GM13976 (cell line): ENCODE measurements around the gene HSPA1L.
"Not testable (repeated sequence)": the region's sequence is repeated elsewhere in the genome, so short reads cannot be mapped to it uniquely, and the experiment has no call there.

Source experiments
- DNase-seq: peaks from one replicate; pipeline ENCODE4 v3.0.0; 2012; ENCODE audit warnings: low spot score
- CTCF ChIP-seq: IDR thresholded peaks from 2 replicates; pipeline ENCODE4 v1.5.1; 2012; ENCODE audit warnings: borderline replicate concordance, mild to moderate bottlenecking; ENCODE audit not compliant: insufficient read depth; ENCODE audit errors: extremely low read depth, missing control alignments, control extremely low read depth
- in situ Hi-C: fragments of 300-500 bp; cut with MboI; formaldehyde crosslinking; loops from one replicate; pipeline ENCODE4 v1.12.0; 2022; ENCODE audit warnings: low sequenced_read_pairs, mixed read lengths, inconsistent platforms; ENCODE audit not compliant: unreplicated experiment

The HSPA1L gene

GRCh38 chr6:31815025-31815838 lies at the start of gene HSPA1L, which contains the start of gene HSPA1A:
Gene HSPA1L (minus strand): TSS chr6:31815283. CDS start chr6:31811972, 3,311 bp downstream.
Gene HSPA1A (plus strand): TSS chr6:31815543. CDS start chr6:31815757, 214 bp downstream.
- TF ChIP-seq CTCF = no peak
- DNase-seq = peak; percentile 88
- in situ Hi-C loops = no loop called here

- no peak for DNase-seq
- in situ Hi-C loops = no loop called here
- no peak for TF ChIP-seq CTCF
Observed at GRCh38 chr6:31864818-31865204, 49.7 kb upstream of the HSPA1L start.

GRCh38 chr6:31864123-31864562 lies 49.1 kb upstream of the HSPA1L start:
- DNase-seq, in situ Hi-C loops: not testable (repeated sequence)

GRCh38 chr6:31862344-31863235 lies 47.5 kb upstream of the HSPA1L start, which contains the start of gene NEU1:
Gene NEU1 (minus strand): TSS chr6:31862821. CDS start chr6:31862776, 45 bp downstream.
- peak; percentile 100 for DNase-seq
- no peak for TF ChIP-seq CTCF
- in situ Hi-C loops = no loop called here

- DNase-seq = no peak
- no peak for TF ChIP-seq CTCF
- in situ Hi-C loops = no loop called here
Observed at GRCh38 chr6:31861919-31862343, 46.8 kb upstream of the HSPA1L start.

GRCh38 chr6:31861150-31861549 lies 46.1 kb upstream of the HSPA1L start:
- no peak for DNase-seq
- in situ Hi-C loops = no loop called here
- no peak for TF ChIP-seq CTCF
